Loucy (cell line): Measurements from ENCODE around the gene PSMG3.

Experiments
- H2AFZ ChIP-seq: fragments of 200-600 bp; sonication (generic); 2 replicates; pipeline ENCODE4 v1.6.0; 2016; ENCODE audit warnings: antibody characterized with exemption, mild to moderate bottlenecking, low read length, moderate library complexity
- H3F3A ChIP-seq: fragments of 200-600 bp; 2 replicates; pipeline ENCODE4 v1.6.0; 2016; ENCODE audit warnings: antibody characterized with exemption, low read depth, mild to moderate bottlenecking
- H3K27me3 ChIP-seq: fragments of 200-600 bp; sonication (generic); 2 replicates; pipeline ENCODE4 v1.6.1; 2014; ENCODE audit warnings: low read length, mild to moderate bottlenecking; ENCODE audit not compliant: insufficient read depth, poor library complexity, severe bottlenecking
- H3K36me3 ChIP-seq: fragments of 200-600 bp; sonication (generic); 2 replicates; pipeline ENCODE4 v1.6.1; 2016; ENCODE audit warnings: low read length; ENCODE audit not compliant: insufficient read depth
- H3K4me1 ChIP-seq: fragments of 200-600 bp; sonication (generic); 2 replicates; pipeline ENCODE4 v1.5.1; 2014; ENCODE audit warnings: low read length, mild to moderate bottlenecking; ENCODE audit not compliant: insufficient read depth, poor library complexity, severe bottlenecking
- H3K4me2 ChIP-seq: fragments of 200-600 bp; sonication (generic); 2 replicates; pipeline ENCODE4 v1.6.0; 2014; ENCODE audit warnings: antibody characterized with exemption, low read length, low read depth, mild to moderate bottlenecking; ENCODE audit not compliant: poor library complexity, severe bottlenecking
- H3K4me3 ChIP-seq: fragments of 200-600 bp; sonication (generic); 2 replicates; pipeline ENCODE4 v1.5.1; 2014; ENCODE audit warnings: low read length, mild to moderate bottlenecking, mixed read lengths; ENCODE audit not compliant: poor library complexity, severe bottlenecking
- H3K79me2 ChIP-seq: fragments of 200-600 bp; sonication (generic); 2 replicates; pipeline ENCODE4 v1.6.1; 2014; ENCODE audit warnings: low read length; ENCODE audit not compliant: insufficient read depth
- H3K9ac ChIP-seq: fragments of 200-600 bp; sonication (generic); 2 replicates; pipeline ENCODE4 v1.6.0; 2014; ENCODE audit warnings: mild to moderate bottlenecking, low read depth, low read length, moderate library complexity; ENCODE audit not compliant: poor library complexity, severe bottlenecking
- H3K9me2 ChIP-seq: fragments of 200-600 bp; sonication (generic); replicated peaks from 2 replicates; pipeline ENCODE4 v1.6.1; 2016; ENCODE audit warnings: low read depth, low read length, mixed read lengths
- H3K9me3 ChIP-seq: fragments of 200-600 bp; sonication (generic); 2 replicates; pipeline ENCODE4 v1.6.1; 2014; ENCODE audit warnings: mild to moderate bottlenecking, antibody characterized with exemption, low read length, low read depth; ENCODE audit not compliant: insufficient read depth
- H4K20me1 ChIP-seq: fragments of 200-600 bp; sonication (generic); 2 replicates; pipeline ENCODE4 v1.6.0; 2014; ENCODE audit warnings: antibody characterized with exemption, low read length, mild to moderate bottlenecking; ENCODE audit not compliant: insufficient read depth, poor library complexity, severe bottlenecking
- EZH2phosphoT487 ChIP-seq: fragments of 200-600 bp; IDR thresholded peaks from 2 replicates; pipeline ENCODE4 v1.6.1; 2018; ENCODE audit warnings: antibody characterized with exemption, mild to moderate bottlenecking, moderate library complexity, borderline replicate concordance
- TF ChIP-seq, protein P1 (sequence below): fragments of 200-600 bp; sonication (generic); conservative IDR thresholded peaks from 2 replicates; pipeline ENCODE4 v1.5.1; 2014; ENCODE audit warnings: mild to moderate bottlenecking, antibody characterized with exemption, low read length

PSMG3 gene

DNA sequence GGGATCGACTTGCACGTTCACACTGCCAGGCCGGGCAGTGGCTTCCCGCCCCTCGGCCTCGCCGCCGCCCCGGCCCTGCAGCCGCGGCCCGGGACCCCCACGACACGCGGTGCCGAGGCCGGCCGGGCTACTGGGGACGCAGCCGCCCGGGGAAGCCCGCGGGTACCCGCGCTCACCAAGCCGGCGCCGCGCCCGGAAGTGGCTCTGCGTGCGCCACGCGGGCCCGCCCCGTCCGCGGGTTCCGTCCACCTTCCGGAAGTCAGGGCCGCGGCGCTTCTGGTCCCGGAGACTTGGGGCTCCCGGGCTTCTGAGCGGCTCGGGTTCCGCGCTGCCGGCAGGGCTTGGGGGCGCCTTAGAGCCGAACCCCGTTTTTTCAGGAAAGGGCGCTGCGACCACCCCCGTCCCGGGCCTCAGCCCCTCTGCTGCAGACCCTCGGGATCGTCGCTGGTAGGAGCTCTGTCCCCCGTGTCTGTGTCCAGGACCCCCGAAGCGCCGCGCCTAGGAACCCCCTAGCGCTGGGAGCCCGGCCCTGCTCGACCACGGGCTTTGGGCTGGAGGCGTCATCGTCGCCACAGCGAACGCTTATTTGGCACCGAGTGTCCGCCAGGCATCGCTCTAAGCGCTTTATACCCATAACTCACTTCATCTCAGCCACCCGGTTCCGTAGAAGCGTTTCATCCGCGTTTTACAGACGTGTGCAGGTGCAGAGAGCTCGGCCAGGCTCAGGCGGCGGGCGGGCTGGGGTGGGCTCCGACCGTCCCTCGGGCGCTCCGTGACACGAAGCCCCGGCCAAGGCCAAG is at the start of gene PSMG3:
TSS of gene PSMG3 (minus strand) at position 200 of the 800 bp plus-strand sequence. CDS start 693 bp downstream, outside the sequence.
- Histone ChIP-seq H3K9me3 (no peaks in the 10 kb centered on the region), H3K9me2 (no peaks in the 10 kb centered on the region), H3K9ac (peak within 1 kb of the TSS; percentile 90), H3K36me3 (no peaks in the 10 kb centered on the region), H4K20me1 (no peaks in the 10 kb centered on the region), H3K4me3 (peak within 1 kb of the TSS; percentile 89), H2AFZ (peak within 1 kb of the TSS; percentile 98), H3K79me2 (peaks cover 40% of the 10 kb centered on the region), H3F3A (0 out of 2 replicates have a peak, but pooled peaks cover 3% of the 10 kb centered on the region), H3K27me3 (no peaks in the 10 kb centered on the region), H3K4me2 (peak within 1 kb of the TSS; percentile 72), H3K4me1 (peaks cover 8% of the 10 kb centered on the region)
- TF ChIP-seq, protein P1, sequence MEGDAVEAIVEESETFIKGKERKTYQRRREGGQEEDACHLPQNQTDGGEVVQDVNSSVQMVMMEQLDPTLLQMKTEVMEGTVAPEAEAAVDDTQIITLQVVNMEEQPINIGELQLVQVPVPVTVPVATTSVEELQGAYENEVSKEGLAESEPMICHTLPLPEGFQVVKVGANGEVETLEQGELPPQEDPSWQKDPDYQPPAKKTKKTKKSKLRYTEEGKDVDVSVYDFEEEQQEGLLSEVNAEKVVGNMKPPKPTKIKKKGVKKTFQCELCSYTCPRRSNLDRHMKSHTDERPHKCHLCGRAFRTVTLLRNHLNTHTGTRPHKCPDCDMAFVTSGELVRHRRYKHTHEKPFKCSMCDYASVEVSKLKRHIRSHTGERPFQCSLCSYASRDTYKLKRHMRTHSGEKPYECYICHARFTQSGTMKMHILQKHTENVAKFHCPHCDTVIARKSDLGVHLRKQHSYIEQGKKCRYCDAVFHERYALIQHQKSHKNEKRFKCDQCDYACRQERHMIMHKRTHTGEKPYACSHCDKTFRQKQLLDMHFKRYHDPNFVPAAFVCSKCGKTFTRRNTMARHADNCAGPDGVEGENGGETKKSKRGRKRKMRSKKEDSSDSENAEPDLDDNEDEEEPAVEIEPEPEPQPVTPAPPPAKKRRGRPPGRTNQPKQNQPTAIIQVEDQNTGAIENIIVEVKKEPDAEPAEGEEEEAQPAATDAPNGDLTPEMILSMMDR, result peak; percentile 45
- no peak for TF ChIP-seq EZH2phosphoT487

DNA sequence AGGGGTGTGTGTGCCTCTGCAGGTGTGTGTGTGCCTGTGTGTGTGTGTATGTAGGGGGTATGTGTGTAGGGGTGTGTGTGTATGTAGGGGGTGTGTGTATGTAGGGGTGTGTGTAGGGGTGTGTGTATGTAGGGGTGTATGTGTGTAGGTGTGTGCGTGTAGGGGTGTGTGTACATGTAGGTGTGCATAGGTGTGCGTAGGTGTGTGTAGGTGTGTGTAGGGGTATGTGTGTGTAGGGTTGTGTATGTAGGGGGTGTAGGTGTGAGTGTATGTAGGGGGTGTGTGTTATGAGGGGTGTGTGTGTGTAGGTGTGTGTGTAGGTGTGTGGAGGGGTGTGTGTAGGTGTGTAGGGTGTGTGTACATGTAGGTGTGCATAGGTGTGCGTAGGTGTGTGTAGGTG is 48.6 kb upstream of the PSMG3 start:
- Histone ChIP-seq H3K79me2 (no peaks in the 10 kb centered on the region), H3K4me2 (no peak overlapping the region), H3K9ac (no peak overlapping the region), H3F3A (no peaks in the 10 kb centered on the region), H3K9me2 (no peaks in the 10 kb centered on the region), H3K36me3 (no peaks in the 10 kb centered on the region), H3K27me3 (no peaks in the 10 kb centered on the region), H3K4me3 (no peak overlapping the region), H4K20me1 (no peaks in the 10 kb centered on the region), H3K9me3 (no peaks in the 10 kb centered on the region), H2AFZ (no peak overlapping the region), H3K4me1 (no peaks in the 10 kb centered on the region)
- TF ChIP-seq EZH2phosphoT487, result no peak
- TF ChIP-seq, protein P1, result no peak

- no peaks in the 10 kb centered on the region for H3K4me1 ChIP-seq
- TF ChIP-seq EZH2phosphoT487, result no peak
- TF ChIP-seq, protein P1, result no peak
- H3K9ac ChIP-seq, result no peak overlapping the region
- no peak overlapping the region for H2AFZ ChIP-seq
- no peaks in the 10 kb centered on the region for H4K20me1 ChIP-seq
- no peak overlapping the region for H3K4me2 ChIP-seq
- no peaks in the 10 kb centered on the region for H3K9me2 ChIP-seq
- H3K27me3 ChIP-seq, result no peaks in the 10 kb centered on the region
- no peaks in the 10 kb centered on the region for H3K79me2 ChIP-seq
- H3K4me3 ChIP-seq, result no peak overlapping the region
- H3K9me3 ChIP-seq, result no peaks in the 10 kb centered on the region
- H3F3A ChIP-seq, result no peaks in the 10 kb centered on the region
- H3K36me3 ChIP-seq, result no peaks in the 10 kb centered on the region
These were observed 48.1 kb upstream of the PSMG3 start for GRCh38 chr7:1617957-1618356.
